HG02642 (cell line): Measurements from ENCODE around the gene APBB2.
A peak's percentile ranks its signal among the peaks of the same experiment; 100 is the strongest.

ENCODE experiments used
- ATAC-seq: cut with Tn5 transposase; IDR thresholded peaks from one replicate; pipeline ENCODE4 v1.9.1; 2021; ENCODE audit warnings: mild to moderate bottlenecking; ENCODE audit not compliant: unreplicated experiment, poor library complexity

APBB2 gene

GRCh38 chr4:40954088-40954668, 260.2 kb downstream of the APBB2 start:
- ATAC-seq: no peak

GRCh38 chr4:40953283-40954087, 260.9 kb downstream of the APBB2 start:
- no peak for ATAC-seq

DNA sequence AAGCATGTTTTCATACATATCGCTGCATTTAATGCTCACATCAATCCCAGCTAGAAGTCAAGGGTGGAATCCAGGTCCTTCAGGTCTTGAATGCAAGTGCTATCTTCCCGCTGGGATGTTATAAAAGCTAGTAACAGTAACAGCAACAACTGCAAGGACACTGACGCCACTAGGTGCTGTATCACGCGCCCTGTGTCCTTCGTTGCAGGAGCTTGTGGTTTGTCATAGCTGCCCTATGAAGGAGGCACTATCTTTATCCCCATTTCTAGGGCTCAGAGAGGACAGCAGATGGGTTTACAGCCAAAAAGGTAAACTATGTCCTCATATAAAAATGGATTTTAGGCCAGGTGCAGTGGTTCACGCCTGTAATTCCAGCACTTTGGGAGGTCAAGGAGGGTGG, 261.7 kb downstream of the APBB2 start:
- no peak for ATAC-seq

DNA sequence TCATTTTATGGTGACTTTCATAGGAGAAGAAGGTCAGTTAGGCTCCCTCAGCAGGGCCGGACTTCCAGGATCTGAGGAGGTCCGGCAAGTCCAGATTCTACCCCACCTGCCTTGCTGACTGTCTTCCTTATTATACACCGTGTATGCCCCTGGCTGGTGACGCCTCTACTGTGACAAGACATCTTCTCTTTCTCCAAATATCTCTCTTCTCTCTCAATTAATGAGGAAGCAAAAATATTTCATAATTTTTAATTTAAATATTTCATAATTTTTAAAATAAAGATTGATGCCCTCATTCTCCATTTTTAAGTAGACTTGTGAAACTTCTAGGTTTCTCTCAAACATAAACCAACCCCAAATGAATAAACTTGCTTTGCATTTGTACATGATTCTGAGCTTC, 262.1 kb downstream of the APBB2 start:
- no peak for ATAC-seq

GRCh38 chr4:40951026-40951425, 263.3 kb downstream of the APBB2 start:
- ATAC-seq: no peak

- ATAC-seq: no peak
Observed at GRCh38 chr4:40949358-40950100, 264.8 kb downstream of the APBB2 start.

DNA sequence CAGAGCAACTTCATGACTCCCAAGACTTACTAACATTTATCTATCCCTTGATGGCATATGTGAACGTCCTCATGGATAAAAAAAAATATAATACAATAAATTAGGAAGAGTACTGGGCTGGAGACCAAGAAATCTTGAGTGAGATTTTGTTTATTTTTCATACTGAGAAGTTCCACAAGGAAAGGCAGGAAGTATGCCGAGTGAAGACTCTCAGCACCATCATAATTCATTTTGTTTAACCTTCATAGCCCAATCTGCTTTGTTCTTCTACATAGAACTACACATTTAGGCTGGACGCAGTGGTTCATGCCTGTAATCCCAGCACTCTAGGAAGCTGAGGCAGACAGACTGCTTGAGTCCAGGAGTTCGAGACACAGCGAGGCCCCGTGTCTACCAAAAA, 266.3 kb downstream of the APBB2 start:
- no peak for ATAC-seq

- ATAC-seq: no peak
Observed at GRCh38 chr4:40946652-40947051, 267.7 kb downstream of the APBB2 start.

DNA sequence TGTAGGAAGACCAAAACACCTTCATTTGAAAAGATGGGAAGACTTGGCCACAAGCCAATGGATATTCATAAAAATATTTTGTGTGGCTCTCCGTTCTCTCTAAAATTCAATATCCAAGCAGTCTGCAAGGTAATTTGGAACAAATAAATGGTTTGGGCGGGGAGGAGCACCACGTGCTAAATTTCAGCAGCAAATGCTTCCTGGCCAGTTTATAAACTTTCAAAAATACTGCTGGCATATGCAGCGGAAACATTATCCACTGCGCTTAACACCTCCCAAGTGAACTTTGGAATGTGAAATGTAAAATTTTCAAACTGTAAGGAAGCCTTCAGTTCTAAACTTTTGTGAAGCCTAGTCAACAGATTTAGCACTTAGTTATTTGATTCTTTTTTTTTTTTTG, 273.6 kb downstream of the APBB2 start:
- no peak for ATAC-seq

DNA sequence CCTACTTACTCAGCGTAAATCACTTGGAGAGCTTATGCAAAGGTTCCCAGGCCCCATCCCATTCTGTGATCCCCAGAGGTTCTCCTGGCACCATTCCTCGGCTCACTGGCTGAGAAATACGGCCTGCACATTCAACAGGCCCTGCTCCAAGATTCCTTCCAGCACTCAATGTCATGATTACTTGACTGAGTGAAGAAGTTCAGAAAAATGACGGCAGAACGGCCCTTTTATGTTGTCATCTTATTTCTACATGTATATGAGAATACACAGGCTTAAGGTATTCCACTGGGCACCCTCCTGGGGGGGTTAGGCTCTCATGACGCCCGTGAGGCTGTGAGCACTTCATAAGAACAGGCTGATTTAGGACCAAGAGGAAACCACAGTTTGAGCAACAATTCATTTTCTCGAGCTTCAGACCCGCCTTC, 274.0 kb downstream of the APBB2 start:
- ATAC-seq: no peak

- no peak for ATAC-seq
Observed at GRCh38 chr4:40939856-40940255, 274.5 kb downstream of the APBB2 start.

- no peak for ATAC-seq
Observed at GRCh38 chr4:40938337-40938736, 276.0 kb downstream of the APBB2 start.

GRCh38 chr4:40937140-40937725, 277.1 kb downstream of the APBB2 start:
- ATAC-seq: no peak

DNA sequence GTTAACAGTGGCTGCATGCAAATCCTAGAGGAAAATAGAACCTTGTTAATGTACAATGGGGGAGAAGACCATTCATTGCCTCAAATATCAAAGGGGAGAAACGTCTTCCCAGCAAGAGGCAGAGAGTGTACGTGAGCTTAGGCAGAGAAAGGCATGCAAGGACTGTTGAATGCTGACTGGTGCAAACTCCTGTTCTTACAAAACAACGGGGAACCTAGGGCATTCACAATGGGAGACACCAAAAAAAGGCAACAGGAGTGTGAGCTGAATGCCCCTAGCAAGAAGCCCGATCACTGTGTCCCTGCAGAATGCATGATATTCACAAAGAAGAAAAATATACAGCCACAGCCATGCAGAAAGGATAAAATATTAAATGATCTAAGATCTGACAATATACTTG, 279.7 kb downstream of the APBB2 start:
- no peak for ATAC-seq

- no peak for ATAC-seq
Observed at GRCh38 chr4:40933272-40934053, 280.9 kb downstream of the APBB2 start.

- ATAC-seq: no peak
Observed at GRCh38 chr4:40931841-40932240, 282.5 kb downstream of the APBB2 start.

DNA sequence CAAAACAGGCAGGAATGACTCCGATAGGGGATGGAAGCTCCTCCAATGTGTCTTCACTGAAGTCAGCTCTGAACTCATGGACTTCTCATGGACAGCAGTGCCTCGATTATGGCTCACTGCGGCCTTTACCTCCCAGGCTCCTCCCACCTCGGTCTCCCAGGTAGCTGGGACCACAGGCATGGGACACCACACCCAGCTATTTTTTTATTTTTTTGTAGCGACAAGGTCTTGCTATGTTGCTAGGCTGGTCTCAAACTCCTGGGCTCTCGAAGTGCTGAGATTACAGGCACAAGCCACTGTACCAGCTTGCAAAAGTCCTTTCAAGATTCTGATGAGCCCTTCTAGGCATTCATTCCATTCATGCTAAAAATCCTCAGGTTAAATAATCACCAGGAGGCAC, 283.1 kb downstream of the APBB2 start:
- no peak for ATAC-seq

- no peak for ATAC-seq
Observed at GRCh38 chr4:40927074-40927473, 287.3 kb downstream of the APBB2 start.

DNA sequence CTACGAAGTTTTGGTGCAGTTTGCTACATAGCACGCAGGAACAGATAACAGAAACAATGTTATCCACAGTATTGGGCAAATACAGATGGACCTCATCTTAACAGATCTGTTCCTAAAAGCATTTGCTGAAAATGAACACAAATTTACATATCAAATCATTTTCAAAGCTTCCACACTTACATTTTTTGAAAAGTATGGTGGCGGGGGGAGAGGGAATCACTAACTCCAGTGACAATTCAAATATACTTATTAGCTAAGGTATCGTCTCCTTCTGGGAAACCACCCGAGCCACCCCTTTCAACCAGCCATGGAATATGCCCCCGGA, 289.6 kb downstream of the APBB2 start:
- no peak for ATAC-seq

- ATAC-seq: peak; percentile 82
Observed at GRCh38 chr4:40924096-40924792, 290.1 kb downstream of the APBB2 start.
